ENCODE measurements around the gene RTP3. TPM values are rescaled to one million over a fixed set of nuclear protein-coding genes. Genes with fewer than 3 reads are reported as not detected.

The RTP3 gene
- total RNA-seq, 2 experiments from 2014 or later = 0.74 to 1.3 TPM

GRCh38 chr3:46517016-46517783, 19.4 kb downstream of the RTP3 start:
- H3K9me3 ChIP-seq (ENCODE audit: low read length) = no peaks in the 10 kb centered on the region
- no peak overlapping the region for H3K4me2 ChIP-seq (ENCODE audit: low read length)
- no peak overlapping the region for H3K27ac ChIP-seq (ENCODE audit: low read depth, low read length, poor library complexity, severe bottlenecking)
- ChIA-PET POLR2A (interaction anchor here (0.6 to 1.8 kb wide), 3 partner anchors 15 to 534 kb away, joined by 4 to 6 read pairs (median 5); partner anchors contain the start of gene RTP3), CTCF (ENCODE audit: unreplicated experiment) (no interaction called here)
- no TSS peak for BruUV-seq (replicated peaks)
- no peak for TF ChIP-seq CTCF (conservative IDR thresholded peaks at IDR 0.05; ENCODE audit: low read length)
- TF ChIP-seq EZH2phosphoT487 (IDR thresholded peaks at IDR 0.05; ENCODE audit: borderline replicate concordance, low read depth, low read length) = no peak
- no peaks in the 10 kb centered on the region for H3K79me2 ChIP-seq (ENCODE audit: insufficient read depth, low read depth, low read length)
- intact Hi-C loops (cut with micrococcal nuclease; ENCODE audit: unreplicated experiment) = no loop called here
- no peaks in the 10 kb centered on the region; the same call in 1 of the 2 replicates for H3K36me3 ChIP-seq (ENCODE audit: insufficient read depth, low read length)
- H3K4me3 ChIP-seq (ENCODE audit: low read depth, low read length, poor library complexity, severe bottlenecking) = no peak overlapping the region
- H2AFZ ChIP-seq (ENCODE audit: low read length) = no peak overlapping the region
- H3K4me1 ChIP-seq (ENCODE audit: insufficient read depth, low read length, poor library complexity, severe bottlenecking) = peaks cover 3% of the 10 kb centered on the region
- no peaks in the 10 kb centered on the region for H4K20me1 ChIP-seq (ENCODE audit: insufficient read depth, low read length)
- no peaks in the 10 kb centered on the region for H3K9me2 ChIP-seq (ENCODE audit: insufficient read depth, low read length)
- DNase-seq (ENCODE audit: low spot score) = no peak

GRCh38 chr3:46517784-46518181, 20.0 kb downstream of the RTP3 start:
- no peak overlapping the region for H3K4me2 ChIP-seq (ENCODE audit: low read length)
- no peak overlapping the region for H2AFZ ChIP-seq (ENCODE audit: low read length)
- POLR2A ChIA-PET = interaction anchor here (0.6 to 1.5 kb wide), 2 partner anchors 19 to 533 kb away, joined by 4 to 5 read pairs; partner anchors contain the start of gene RTP3

More at GRCh38 chr3:46517784-46518181, 20.0 kb downstream of the RTP3 start:
- no peaks in the 10 kb centered on the region for H3K9me3 ChIP-seq (ENCODE audit: low read length)
- intact Hi-C loops (cut with micrococcal nuclease; ENCODE audit: unreplicated experiment) = no loop called here
- H3K36me3 ChIP-seq (ENCODE audit: insufficient read depth, low read length) = no peaks in the 10 kb centered on the region; the same call in 1 of the 2 replicates
- H3K9me2 ChIP-seq (ENCODE audit: insufficient read depth, low read length) = no peaks in the 10 kb centered on the region
- no peak for DNase-seq (ENCODE audit: low spot score)
- H3K4me3 ChIP-seq (ENCODE audit: low read depth, low read length, poor library complexity, severe bottlenecking) = no peak overlapping the region
- H3K4me1 ChIP-seq (ENCODE audit: insufficient read depth, low read length, poor library complexity, severe bottlenecking) = no peaks in the 10 kb centered on the region
- no peak overlapping the region for H3K27ac ChIP-seq (ENCODE audit: low read depth, low read length, poor library complexity, severe bottlenecking)
- H3K79me2 ChIP-seq (ENCODE audit: insufficient read depth, low read depth, low read length) = no peaks in the 10 kb centered on the region
- BruUV-seq (replicated peaks) = no TSS peak
- H4K20me1 ChIP-seq (ENCODE audit: insufficient read depth, low read length) = no peaks in the 10 kb centered on the region
- TF ChIP-seq CTCF (conservative IDR thresholded peaks at IDR 0.05; ENCODE audit: low read length) (no peak), EZH2phosphoT487 (IDR thresholded peaks at IDR 0.05; ENCODE audit: borderline replicate concordance, low read depth, low read length) (no peak)
- CTCF ChIA-PET (ENCODE audit: unreplicated experiment) = no interaction called here

Data from OCI-LY7 (cell line).